ENCODE data around the gene RAD51B. TPM values are rescaled to one million over a fixed set of nuclear protein-coding genes. Genes with fewer than 3 reads are reported as not detected.
A peak's percentile ranks its signal among the peaks of the same experiment; 100 is the strongest.

RAD51B gene
- total and polyA plus RNA-seq, 7 donors: 2.4 to 24.4 (median 7.1) TPM

- no peaks in the 10 kb centered on the region for H3K36me3 ChIP-seq
- H3K9me3 ChIP-seq: no peaks in the 10 kb centered on the region
- H3K4me3 ChIP-seq: no peak overlapping the region
- H3K4me1 ChIP-seq: peaks cover 0 to 38% (median 28%) of the 10 kb centered on the region in 4 donors
- H3K27ac ChIP-seq: peak overlapping the region; percentile 60 to 79 (median 67)
- 67 to 84% methylated on average over 4 of the region's 4 CpGs for WGBS, 2 donors
- H3K27me3 ChIP-seq: no peaks in the 10 kb centered on the region
- no peak for DNase-seq
- intact Hi-C loops (cut with DNase I): no loop called here
- no peak for TF ChIP-seq POLR2AphosphoS5 (IDR thresholded peaks at IDR 0.05)
- no peak for TF ChIP-seq EP300 (IDR thresholded peaks at IDR 0.05)
- TF ChIP-seq, protein P1, sequence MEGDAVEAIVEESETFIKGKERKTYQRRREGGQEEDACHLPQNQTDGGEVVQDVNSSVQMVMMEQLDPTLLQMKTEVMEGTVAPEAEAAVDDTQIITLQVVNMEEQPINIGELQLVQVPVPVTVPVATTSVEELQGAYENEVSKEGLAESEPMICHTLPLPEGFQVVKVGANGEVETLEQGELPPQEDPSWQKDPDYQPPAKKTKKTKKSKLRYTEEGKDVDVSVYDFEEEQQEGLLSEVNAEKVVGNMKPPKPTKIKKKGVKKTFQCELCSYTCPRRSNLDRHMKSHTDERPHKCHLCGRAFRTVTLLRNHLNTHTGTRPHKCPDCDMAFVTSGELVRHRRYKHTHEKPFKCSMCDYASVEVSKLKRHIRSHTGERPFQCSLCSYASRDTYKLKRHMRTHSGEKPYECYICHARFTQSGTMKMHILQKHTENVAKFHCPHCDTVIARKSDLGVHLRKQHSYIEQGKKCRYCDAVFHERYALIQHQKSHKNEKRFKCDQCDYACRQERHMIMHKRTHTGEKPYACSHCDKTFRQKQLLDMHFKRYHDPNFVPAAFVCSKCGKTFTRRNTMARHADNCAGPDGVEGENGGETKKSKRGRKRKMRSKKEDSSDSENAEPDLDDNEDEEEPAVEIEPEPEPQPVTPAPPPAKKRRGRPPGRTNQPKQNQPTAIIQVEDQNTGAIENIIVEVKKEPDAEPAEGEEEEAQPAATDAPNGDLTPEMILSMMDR (IDR thresholded peaks at IDR 0.05): no peak
- no peak for TF ChIP-seq POLR2A (IDR thresholded peaks at IDR 0.05)
Observed at GRCh38 chr14:68735856-68736255, 916.3 kb downstream of the RAD51B start.

DNA sequence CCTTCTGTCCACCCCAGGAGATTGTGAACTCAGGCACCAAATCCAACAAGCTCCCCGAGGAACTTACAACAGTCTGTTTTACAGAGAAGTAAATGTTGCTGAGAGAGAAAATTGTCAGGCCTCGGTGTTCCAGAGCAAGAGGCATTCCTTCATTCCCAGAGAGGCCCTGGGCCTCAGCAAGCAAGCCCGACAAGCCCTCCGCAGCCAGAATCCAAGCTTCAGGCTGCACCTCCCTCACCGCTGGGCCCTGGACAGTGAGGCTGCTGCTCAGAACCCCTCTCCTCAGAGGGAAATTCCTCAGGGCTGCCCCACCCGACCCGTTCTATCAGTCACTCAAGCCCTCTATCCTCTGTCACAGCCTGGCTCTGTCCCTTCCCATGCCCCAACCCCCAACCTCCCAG lies 916.9 kb downstream of the RAD51B start:
- no peak for DNase-seq
- H3K27me3 ChIP-seq: no peaks in the 10 kb centered on the region
- H3K4me3 ChIP-seq: no peak overlapping the region
- peaks cover 0 to 38% (median 28%) of the 10 kb centered on the region in 4 donors for H3K4me1 ChIP-seq
- TF ChIP-seq, protein P1 (IDR thresholded peaks at IDR 0.05): no peak
- TF ChIP-seq POLR2A (IDR thresholded peaks at IDR 0.05) (no peak), EP300 (IDR thresholded peaks at IDR 0.05) (no peak), POLR2AphosphoS5 (IDR thresholded peaks at IDR 0.05) (no peak)
- no peaks in the 10 kb centered on the region for H3K36me3 ChIP-seq
- intact Hi-C loops (cut with DNase I): no loop called here
- H3K27ac ChIP-seq: peak overlapping the region; percentile 60 to 79 (median 67)
- H3K9me3 ChIP-seq: no peaks in the 10 kb centered on the region
- 62 to 65% methylated on average over 7 of the region's 7 CpGs for WGBS, 2 donors

DNA sequence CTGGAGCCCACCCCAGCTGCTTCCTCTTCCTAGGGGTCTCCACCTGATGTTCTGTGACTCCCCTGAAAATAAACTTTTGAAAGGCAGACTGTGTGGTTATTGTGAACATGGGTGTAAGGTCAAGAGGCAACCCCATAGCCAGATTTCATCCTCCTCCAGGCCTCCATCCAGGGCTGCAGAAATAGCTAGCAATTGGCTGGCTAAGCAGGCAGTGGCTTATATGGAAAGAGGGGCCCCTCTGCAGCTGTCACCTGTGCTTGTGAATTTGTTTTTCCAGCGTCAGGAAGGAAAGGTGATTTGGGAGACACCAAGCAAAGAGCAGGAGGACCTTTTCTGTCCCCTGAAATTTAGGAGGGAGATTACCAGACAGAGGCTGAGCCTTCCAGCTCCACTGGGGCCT lies 917.5 kb downstream of the RAD51B start:
- Histone ChIP-seq H3K36me3 (no peaks in the 10 kb centered on the region), H3K27ac (peak overlapping the region; percentile 60 to 79 (median 67)), H3K4me1 (peaks cover 0 to 38% (median 28%) of the 10 kb centered on the region in 4 donors), H3K27me3 (no peaks in the 10 kb centered on the region), H3K9me3 (no peaks in the 10 kb centered on the region), H3K4me3 (no peak overlapping the region)
- TF ChIP-seq POLR2AphosphoS5 (IDR thresholded peaks at IDR 0.05): no peak
- TF ChIP-seq EP300 (IDR thresholded peaks at IDR 0.05): no peak
- no peak for TF ChIP-seq POLR2A (IDR thresholded peaks at IDR 0.05)
- no peak for DNase-seq
- WGBS, 2 donors: 88 to 89% methylated on average over 1 of the region's 1 CpG
- intact Hi-C loops (cut with DNase I): no loop called here

DNA sequence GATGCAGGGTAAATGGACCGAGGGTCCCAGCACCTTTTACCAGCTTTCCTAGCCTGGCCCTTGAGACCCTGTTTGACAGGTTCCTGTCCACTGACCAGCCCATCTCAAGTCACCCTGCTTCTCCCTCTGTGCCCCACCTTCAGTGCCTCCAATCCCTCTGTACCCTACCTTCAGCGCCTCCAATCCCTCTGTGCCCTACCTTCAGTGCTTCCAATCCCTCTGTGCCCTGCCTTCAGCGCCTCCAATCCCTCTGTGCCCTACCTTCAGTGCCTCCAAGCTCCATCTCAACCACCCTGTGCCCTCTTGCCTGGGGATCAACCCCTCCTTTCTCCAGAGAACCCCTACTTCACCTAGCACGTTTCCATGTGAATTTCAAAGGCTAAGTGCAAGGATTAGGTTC lies 919.0 kb downstream of the RAD51B start:
- Histone ChIP-seq H3K36me3 (no peaks in the 10 kb centered on the region), H3K4me3 (no peak overlapping the region), H3K27ac (no peak overlapping the region), H3K9me3 (no peaks in the 10 kb centered on the region), H3K27me3 (no peaks in the 10 kb centered on the region), H3K4me1 (peaks cover 0 to 35% (median 23%) of the 10 kb centered on the region in 4 donors)
- DNase-seq: no peak
- WGBS, 2 donors: 94% methylated on average over 4 of the region's 4 CpGs
- no peak for TF ChIP-seq POLR2AphosphoS5 (IDR thresholded peaks at IDR 0.05)
- TF ChIP-seq, protein P1 (IDR thresholded peaks at IDR 0.05): no peak
- no peak for TF ChIP-seq EP300 (IDR thresholded peaks at IDR 0.05)
- TF ChIP-seq POLR2A (IDR thresholded peaks at IDR 0.05): no peak
- intact Hi-C loops (cut with DNase I): no loop called here

DNA sequence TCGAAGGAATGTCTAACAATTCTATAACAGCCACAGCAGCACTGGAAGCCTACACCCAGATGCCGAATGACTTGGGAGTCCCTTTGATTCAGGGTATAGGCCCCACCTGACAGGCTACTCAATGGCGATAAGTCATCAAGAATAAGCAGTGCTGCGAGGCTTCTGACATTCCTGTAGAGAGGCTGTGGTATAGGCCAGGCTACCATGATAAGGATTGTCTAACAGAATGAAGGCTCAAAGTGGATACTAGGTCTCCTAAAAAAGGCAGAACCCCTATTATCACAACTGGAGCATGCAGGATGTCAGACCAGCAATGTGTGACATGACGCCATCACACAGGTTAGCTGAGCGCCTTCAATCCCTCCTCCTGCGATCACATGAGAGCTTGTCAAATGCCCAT lies 920.1 kb downstream of the RAD51B start:
- Histone ChIP-seq H3K27ac (no peak overlapping the region), H3K27me3 (no peaks in the 10 kb centered on the region), H3K9me3 (no peaks in the 10 kb centered on the region), H3K4me1 (peaks cover 0 to 30% (median 23%) of the 10 kb centered on the region in 4 donors), H3K36me3 (no peaks in the 10 kb centered on the region), H3K4me3 (no peak overlapping the region)
- no peak for DNase-seq
- TF ChIP-seq POLR2A (IDR thresholded peaks at IDR 0.05) (no peak), POLR2AphosphoS5 (IDR thresholded peaks at IDR 0.05) (no peak), EP300 (IDR thresholded peaks at IDR 0.05) (no peak)
- TF ChIP-seq, protein P1 (IDR thresholded peaks at IDR 0.05): no peak
- 91 to 96% methylated on average over 7 of the region's 7 CpGs for WGBS, 2 donors
- intact Hi-C loops (cut with DNase I): no loop called here
